BE2C (cell line): Measurements from ENCODE around the gene FAM177B.

Experiments
- DNase-seq: peaks from one replicate; pipeline ENCODE4 v3.0.0-alpha.2; 2020
- H3K27me3 ChIP-seq: fragments of 250-450 bp; sonication (Bioruptor Pico); 2 replicates; pipeline ENCODE4 v1.5.1; 2020; ENCODE audit warnings: mild to moderate bottlenecking
- H3K36me3 ChIP-seq: fragments of 250-450 bp; sonication (Bioruptor Pico); 2 replicates; pipeline ENCODE4 v1.5.1; 2020; ENCODE audit warnings: mild to moderate bottlenecking
- H3K4me1 ChIP-seq: fragments of 250-450 bp; sonication (Bioruptor Pico); 2 replicates; pipeline ENCODE4 v1.5.1; 2020
- H3K4me3 ChIP-seq: 2 replicates; pipeline ENCODE4 v1.5.1; 2011; ENCODE audit warnings: low read depth, low read length
- H3K9me3 ChIP-seq: fragments of 250-450 bp; sonication (Bioruptor Pico); 2 replicates; pipeline ENCODE4 v1.5.1; 2020
- TF ChIP-seq, protein P1 (sequence below): IDR thresholded peaks from 2 replicates; pipeline ENCODE4 v1.5.1; 2012; ENCODE audit warnings: mild to moderate bottlenecking, low read depth, low read length

Gene FAM177B

DNA sequence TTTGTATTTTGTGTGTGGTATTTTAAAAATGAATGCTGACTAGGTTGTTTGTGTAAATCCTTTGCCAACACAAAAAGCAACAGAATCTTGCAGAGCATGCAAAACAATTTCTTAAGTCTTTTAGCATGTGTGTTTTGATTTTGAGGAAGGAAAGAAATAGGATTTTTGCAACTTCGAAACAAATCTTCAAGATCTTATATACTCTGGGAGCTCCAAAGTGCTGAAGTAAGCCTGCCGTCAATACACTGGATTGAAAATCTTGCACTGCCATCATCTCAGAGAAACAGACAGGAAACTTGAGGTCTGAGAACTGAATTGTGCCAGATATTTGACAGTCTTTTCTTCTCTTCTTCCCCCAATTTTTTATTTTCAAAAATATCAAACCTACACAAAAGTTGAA lies 48.5 kb downstream of the FAM177B start:
- peaks cover 7% of the 10 kb centered on the region; the same call in 1 of the 2 replicates for H3K27me3 ChIP-seq
- TF ChIP-seq, protein P1, sequence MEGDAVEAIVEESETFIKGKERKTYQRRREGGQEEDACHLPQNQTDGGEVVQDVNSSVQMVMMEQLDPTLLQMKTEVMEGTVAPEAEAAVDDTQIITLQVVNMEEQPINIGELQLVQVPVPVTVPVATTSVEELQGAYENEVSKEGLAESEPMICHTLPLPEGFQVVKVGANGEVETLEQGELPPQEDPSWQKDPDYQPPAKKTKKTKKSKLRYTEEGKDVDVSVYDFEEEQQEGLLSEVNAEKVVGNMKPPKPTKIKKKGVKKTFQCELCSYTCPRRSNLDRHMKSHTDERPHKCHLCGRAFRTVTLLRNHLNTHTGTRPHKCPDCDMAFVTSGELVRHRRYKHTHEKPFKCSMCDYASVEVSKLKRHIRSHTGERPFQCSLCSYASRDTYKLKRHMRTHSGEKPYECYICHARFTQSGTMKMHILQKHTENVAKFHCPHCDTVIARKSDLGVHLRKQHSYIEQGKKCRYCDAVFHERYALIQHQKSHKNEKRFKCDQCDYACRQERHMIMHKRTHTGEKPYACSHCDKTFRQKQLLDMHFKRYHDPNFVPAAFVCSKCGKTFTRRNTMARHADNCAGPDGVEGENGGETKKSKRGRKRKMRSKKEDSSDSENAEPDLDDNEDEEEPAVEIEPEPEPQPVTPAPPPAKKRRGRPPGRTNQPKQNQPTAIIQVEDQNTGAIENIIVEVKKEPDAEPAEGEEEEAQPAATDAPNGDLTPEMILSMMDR = no peak
- no peaks in the 10 kb centered on the region for H3K4me1 ChIP-seq
- H3K9me3 ChIP-seq = no peaks in the 10 kb centered on the region
- DNase-seq = no peak
- H3K4me3 ChIP-seq = no peak overlapping the region
- H3K36me3 ChIP-seq = no peaks in the 10 kb centered on the region

DNA sequence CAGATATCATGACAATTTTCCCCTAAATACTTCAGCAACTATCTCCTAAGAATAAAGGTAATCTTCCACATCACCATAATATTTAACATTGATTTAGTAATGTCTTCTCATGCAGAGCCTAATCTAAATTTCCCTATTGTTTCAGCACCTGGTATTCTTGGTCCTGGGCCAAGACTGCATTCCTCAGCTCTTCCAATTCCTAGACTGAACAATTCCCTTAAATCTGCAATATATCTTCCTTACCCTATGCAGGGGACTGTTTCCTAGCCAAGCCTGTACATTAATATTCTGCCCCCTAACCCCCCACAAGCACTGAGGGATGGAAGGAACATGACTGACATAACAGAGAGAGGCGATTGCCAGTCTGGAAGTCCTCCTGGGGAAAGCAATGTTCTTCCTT lies 49.1 kb downstream of the FAM177B start:
- H3K27me3 ChIP-seq = peaks cover 7% of the 10 kb centered on the region; the same call in 1 of the 2 replicates
- no peaks in the 10 kb centered on the region for H3K4me1 ChIP-seq
- no peak for DNase-seq
- H3K4me3 ChIP-seq = no peak overlapping the region
- no peaks in the 10 kb centered on the region for H3K9me3 ChIP-seq
- TF ChIP-seq, protein P1 = no peak
- no peaks in the 10 kb centered on the region for H3K36me3 ChIP-seq

DNA sequence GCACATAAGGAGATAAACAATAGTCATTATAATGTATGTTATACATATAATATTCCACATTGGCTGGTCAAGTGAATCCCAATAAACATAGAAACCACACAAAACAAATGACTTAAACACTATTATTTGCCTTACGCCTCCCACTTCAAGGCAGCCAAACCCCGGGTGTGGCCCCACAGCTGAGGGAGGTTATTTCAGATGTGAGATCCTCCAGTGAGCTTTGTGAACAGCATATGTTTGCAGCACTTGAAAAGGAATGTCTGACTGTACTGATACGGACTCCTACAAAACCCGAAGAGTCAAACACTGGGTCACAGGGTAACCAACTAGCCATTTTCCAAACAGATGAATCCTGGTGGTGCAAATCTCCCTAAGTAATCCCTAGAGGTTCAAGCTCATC lies 50.7 kb downstream of the FAM177B start:
- DNase-seq = no peak
- no peaks in the 10 kb centered on the region for H3K9me3 ChIP-seq
- no peaks in the 10 kb centered on the region for H3K36me3 ChIP-seq
- no peaks in the 10 kb centered on the region for H3K4me1 ChIP-seq
- TF ChIP-seq, protein P1 = no peak
- H3K27me3 ChIP-seq = peaks cover 7% of the 10 kb centered on the region; the same call in 1 of the 2 replicates
- no peak overlapping the region for H3K4me3 ChIP-seq

DNA sequence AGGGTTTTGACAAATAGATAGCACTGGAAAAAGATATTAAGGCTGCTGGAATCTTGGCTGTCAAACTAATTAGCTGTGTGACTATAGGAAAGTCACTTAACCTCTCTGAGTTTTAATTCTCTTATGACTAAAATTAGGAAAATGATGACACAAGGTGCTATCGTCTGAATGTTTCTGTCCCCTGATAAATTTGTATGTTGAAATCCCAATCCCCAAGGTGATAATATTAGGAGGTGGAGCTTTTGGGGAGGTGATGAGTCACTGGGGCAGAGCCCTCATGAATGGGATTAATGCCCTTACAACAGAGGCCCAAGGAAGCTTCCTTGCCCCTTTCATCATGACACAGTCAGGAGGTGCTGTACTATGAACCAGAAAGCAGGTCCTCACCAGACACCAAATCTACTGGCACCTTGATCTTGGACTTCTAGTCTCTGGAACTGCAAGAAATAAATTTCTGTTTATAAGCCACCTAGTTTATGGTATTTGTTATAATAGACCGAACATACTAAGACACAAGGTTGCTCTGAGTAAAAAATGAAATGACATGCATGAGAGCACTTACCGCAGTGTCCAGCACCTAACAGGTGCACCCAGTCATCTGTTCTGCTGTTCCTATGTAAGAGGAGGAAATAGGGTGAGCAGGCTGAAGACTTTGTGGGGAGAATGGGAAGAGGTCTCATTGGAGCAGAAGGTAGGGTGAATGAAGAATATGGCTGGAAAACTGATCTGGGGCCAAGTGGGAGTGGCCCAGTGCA lies 51.6 kb downstream of the FAM177B start:
- H3K9me3 ChIP-seq = no peaks in the 10 kb centered on the region
- H3K4me3 ChIP-seq = no peak overlapping the region
- no peaks in the 10 kb centered on the region for H3K36me3 ChIP-seq
- no peak for DNase-seq
- peaks cover 4% of the 10 kb centered on the region; the same call in 1 of the 2 replicates for H3K27me3 ChIP-seq
- TF ChIP-seq, protein P1 = no peak
- H3K4me1 ChIP-seq = no peaks in the 10 kb centered on the region

DNA sequence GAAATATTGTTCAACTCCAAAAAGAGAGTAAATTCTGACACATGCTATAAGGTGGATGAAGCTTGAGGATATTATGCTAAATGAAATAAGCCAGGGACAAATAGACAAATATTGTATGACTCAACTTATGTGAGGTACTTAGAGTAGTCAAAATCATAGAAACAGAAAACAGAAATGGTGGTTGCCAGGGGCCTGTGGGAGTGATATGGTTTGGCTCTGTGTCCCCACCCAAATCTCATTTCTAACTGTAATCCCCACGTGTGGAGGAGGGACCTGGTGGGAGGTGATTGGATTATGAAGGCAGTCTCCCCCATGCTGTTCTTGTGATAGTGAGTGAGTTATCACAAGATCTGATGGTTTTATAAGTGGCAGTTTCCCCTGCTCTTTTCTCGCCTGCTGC lies 53.1 kb downstream of the FAM177B start:
- DNase-seq = no peak
- H3K4me1 ChIP-seq = no peaks in the 10 kb centered on the region
- H3K27me3 ChIP-seq = peaks cover 4% of the 10 kb centered on the region; the same call in 1 of the 2 replicates
- TF ChIP-seq, protein P1 = no peak
- H3K4me3 ChIP-seq = no peak overlapping the region
- H3K36me3 ChIP-seq = no peaks in the 10 kb centered on the region
- no peaks in the 10 kb centered on the region for H3K9me3 ChIP-seq

DNA sequence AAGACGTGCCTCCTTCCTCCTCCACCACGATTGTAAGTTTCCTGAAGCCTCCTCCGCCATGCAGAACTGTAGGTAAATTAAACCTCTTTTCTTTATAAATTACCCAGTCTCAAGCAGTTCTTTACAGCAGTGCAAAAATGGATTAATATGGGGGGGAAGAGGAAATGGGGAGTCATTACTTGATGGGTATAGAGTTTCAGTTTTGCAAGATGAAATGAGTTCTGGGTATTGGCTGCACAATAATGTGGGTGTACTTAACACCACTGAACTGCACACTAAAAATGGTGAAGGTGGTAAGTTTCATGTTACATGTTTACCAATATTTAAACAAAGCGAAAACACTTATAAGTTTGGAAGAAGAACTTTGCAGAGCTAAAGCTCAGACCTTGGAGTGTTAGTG lies 53.5 kb downstream of the FAM177B start:
- Histone ChIP-seq H3K4me1 (no peaks in the 10 kb centered on the region), H3K4me3 (no peak overlapping the region), H3K9me3 (no peaks in the 10 kb centered on the region), H3K36me3 (no peaks in the 10 kb centered on the region), H3K27me3 (peaks cover 4% of the 10 kb centered on the region; the same call in 1 of the 2 replicates)
- no peak for DNase-seq
- TF ChIP-seq, protein P1 = no peak
